ENCODE measurements around the gene SLC6A8. TPM values are rescaled to one million over a fixed set of nuclear protein-coding genes. Genes with fewer than 3 reads are reported as not detected.

SLC6A8 gene
- 8.8 to 12.5 TPM (median 9.8 TPM) in 5 replicates for total RNA-seq (2022; extraction: Qiagen RNA extraction; ENCODE audit: low read depth)

GRCh38 chrX:153687121-153688039, at the start of gene SLC6A8:
Gene SLC6A8, plus strand, starts transcription at chrX:153687926. Its CDS starts 649 bp downstream, at chrX:153688575.

GRCh38 chrX:153646620-153647373, 40.9 kb upstream of the SLC6A8 start, which contains the start of gene DUSP9:
Gene DUSP9, plus strand, starts transcription at chrX:153647203. Its CDS starts 751 bp downstream, at chrX:153647954.

GRCh38 chrX:153673428-153674218, 14.1 kb upstream of the SLC6A8 start, which contains the start of gene PNCK:
Gene PNCK, minus strand, starts transcription at chrX:153673813. Its CDS starts 737 bp downstream, at chrX:153673076.

GRCh38 chrX:153724252-153725038, 36.7 kb downstream of the SLC6A8 start, which contains the start of the genes ABCD1 and BCAP31:
Gene ABCD1, plus strand, starts transcription at chrX:153724856. Its CDS starts 411 bp downstream, at chrX:153725267.
Gene BCAP31, minus strand, starts transcription at chrX:153724387. Its CDS starts 1,143 bp downstream, at chrX:153723244.

Other genes with a start within 250 kb of the SLC6A8 start
- 0.67 to 1.8 TPM (median 1.6 TPM) in 5 replicates for gene TREX2, start 241.9 kb upstream of the SLC6A8 start, total RNA-seq (2022; extraction: Qiagen RNA extraction; ENCODE audit: low read depth)
- 55.8 to 60.1 TPM (median 57.6 TPM) in 5 replicates for gene HAUS7, start 217.3 kb upstream of the SLC6A8 start, total RNA-seq (2022; extraction: Qiagen RNA extraction; ENCODE audit: low read depth)
- 0.07 TPM in 1 of 5 replicates, not detected in the others for gene BGN, start 192.9 kb upstream of the SLC6A8 start, total RNA-seq (2022; extraction: Qiagen RNA extraction; ENCODE audit: low read depth)
- 0.06 to 0.15 TPM (median 0.10 TPM) in 4 of 5 replicates, not detected in the other for gene ATP2B3, start 170.3 kb upstream of the SLC6A8 start, total RNA-seq (2022; extraction: Qiagen RNA extraction; ENCODE audit: low read depth)
- 37.3 to 57.1 TPM (median 54.5 TPM) in 5 replicates for gene CCNQ, start 88.8 kb upstream of the SLC6A8 start, total RNA-seq (2022; extraction: Qiagen RNA extraction; ENCODE audit: low read depth)
- gene DUSP9, start 40.7 kb upstream of the SLC6A8 start, total RNA-seq (2022; extraction: Qiagen RNA extraction; ENCODE audit: low read depth): 0.89 to 2.1 TPM (median 1.4 TPM) in 5 replicates
- gene PNCK, start 14.1 kb upstream of the SLC6A8 start, total RNA-seq (2022; extraction: Qiagen RNA extraction; ENCODE audit: low read depth): 0.16 to 2.0 TPM (median 0.49 TPM) in 4 of 5 replicates, not detected in the other
- gene BCAP31, start 36.5 kb downstream of the SLC6A8 start, total RNA-seq (2022; extraction: Qiagen RNA extraction; ENCODE audit: low read depth): 376 to 420 TPM (median 389 TPM) in 5 replicates
- gene ABCD1, start 36.9 kb downstream of the SLC6A8 start, total RNA-seq (2022; extraction: Qiagen RNA extraction; ENCODE audit: low read depth): 2.1 to 3.9 TPM (median 3.7 TPM) in 5 replicates
- 1.7 to 5.0 TPM (median 3.0 TPM) in 5 replicates for gene PLXNB3, start 76.3 kb downstream of the SLC6A8 start, total RNA-seq (2022; extraction: Qiagen RNA extraction; ENCODE audit: low read depth)
- gene SRPK3, start 93.1 kb downstream of the SLC6A8 start, total RNA-seq (2022; extraction: Qiagen RNA extraction; ENCODE audit: low read depth): 0.02 to 0.05 TPM (median 0.02 TPM) in 3 of 5 replicates, not detected in the others
- gene IDH3G, start 106.4 kb downstream of the SLC6A8 start, total RNA-seq (2022; extraction: Qiagen RNA extraction; ENCODE audit: low read depth): 55.4 to 64.5 TPM (median 62.6 TPM) in 5 replicates
- 358 to 451 TPM (median 405 TPM) in 5 replicates for gene SSR4, start 106.7 kb downstream of the SLC6A8 start, total RNA-seq (2022; extraction: Qiagen RNA extraction; ENCODE audit: low read depth)
- gene PDZD4, start 142.6 kb downstream of the SLC6A8 start, total RNA-seq (2022; extraction: Qiagen RNA extraction; ENCODE audit: low read depth): 2.8 to 3.8 TPM (median 3.1 TPM) in 5 replicates
- 18.0 to 23.1 TPM (median 20.8 TPM) in 5 replicates for gene L1CAM, start 198.2 kb downstream of the SLC6A8 start, total RNA-seq (2022; extraction: Qiagen RNA extraction; ENCODE audit: low read depth)
- 0.09 to 0.13 TPM in 2 of 5 replicates, not detected in the others for gene AVPR2, start 216.7 kb downstream of the SLC6A8 start, total RNA-seq (2022; extraction: Qiagen RNA extraction; ENCODE audit: low read depth)
- gene ARHGAP4, start 238.3 kb downstream of the SLC6A8 start, total RNA-seq (2022; extraction: Qiagen RNA extraction; ENCODE audit: low read depth): 1.2 to 1.6 TPM (median 1.4 TPM) in 5 replicates
- 211 to 249 TPM (median 229 TPM) in 5 replicates for gene NAA10, start 247.1 kb downstream of the SLC6A8 start, total RNA-seq (2022; extraction: Qiagen RNA extraction; ENCODE audit: low read depth)